ENCODE results near the gene CDH13.

GRCh38 chr16:83669456-83669855 lies 1042.7 kb downstream of the CDH13 start:
- TF ChIP-seq CTCF (IDR thresholded peaks at IDR 0.05; ENCODE audit: insufficient read depth, low read length): no peak
- no peak for TF ChIP-seq POLR2AphosphoS5 (IDR thresholded peaks at IDR 0.05; ENCODE audit: low read depth)
- TF ChIP-seq GABPA (IDR thresholded peaks at IDR 0.05; ENCODE audit: low read depth): no peak
- TF ChIP-seq SPI1 (IDR thresholded peaks at IDR 0.05; ENCODE audit: borderline replicate concordance, low read depth): no peak
